NCI-H128 (cell line): Measurements from ENCODE around the gene UBE2O.
"Not testable (repeated sequence)": the region's sequence is repeated elsewhere in the genome, so short reads cannot be mapped to it uniquely, and the experiment has no call there.

Experiments used
- DNase-seq: peaks from one replicate; lab custom pipeline; 2025; ENCODE audit not compliant: unreplicated experiment; lab: John Stamatoyannopoulos, UW

Gene UBE2O

GRCh38 chr17:76353004-76353598 is 99.9 kb downstream of the UBE2O start:
- no peak for DNase-seq

- no peak for DNase-seq
Measured at GRCh38 chr17:76351526-76352071, 101.4 kb downstream of the UBE2O start.

- no peak for DNase-seq
Measured at GRCh38 chr17:76350463-76350862, 102.5 kb downstream of the UBE2O start.

GRCh38 chr17:76346936-76347335 is 106.0 kb downstream of the UBE2O start:
- DNase-seq: not testable (repeated sequence)

- DNase-seq: no peak
Measured at GRCh38 chr17:76345377-76345974, 107.5 kb downstream of the UBE2O start.

- no peak for DNase-seq
Measured at GRCh38 chr17:76343106-76343505, 109.8 kb downstream of the UBE2O start.

GRCh38 chr17:76341301-76341700 is 111.7 kb downstream of the UBE2O start:
- DNase-seq: no peak
